Measurements from ENCODE around the gene CAND2.

GRCh38 chr3:12861611-12862010 lies 65.1 kb downstream of the CAND2 start:
- TF ChIP-seq EZH2phosphoT487 (IDR thresholded peaks at IDR 0.05; ENCODE audit: insufficient read depth, low read depth) (no peak), EZH2 (IDR thresholded peaks at IDR 0.05; ENCODE audit: insufficient read depth, poor library complexity, severe bottlenecking) (no peak)
